Measurements from ENCODE around the gene COL7A1. TPM values are rescaled to one million over a fixed set of nuclear protein-coding genes. Genes with fewer than 3 reads are reported as not detected.

The COL7A1 gene
- 101 to 162 TPM (median 145 TPM) in 5 replicates for total RNA-seq (2022; extraction: Qiagen RNA extraction)

DNA sequence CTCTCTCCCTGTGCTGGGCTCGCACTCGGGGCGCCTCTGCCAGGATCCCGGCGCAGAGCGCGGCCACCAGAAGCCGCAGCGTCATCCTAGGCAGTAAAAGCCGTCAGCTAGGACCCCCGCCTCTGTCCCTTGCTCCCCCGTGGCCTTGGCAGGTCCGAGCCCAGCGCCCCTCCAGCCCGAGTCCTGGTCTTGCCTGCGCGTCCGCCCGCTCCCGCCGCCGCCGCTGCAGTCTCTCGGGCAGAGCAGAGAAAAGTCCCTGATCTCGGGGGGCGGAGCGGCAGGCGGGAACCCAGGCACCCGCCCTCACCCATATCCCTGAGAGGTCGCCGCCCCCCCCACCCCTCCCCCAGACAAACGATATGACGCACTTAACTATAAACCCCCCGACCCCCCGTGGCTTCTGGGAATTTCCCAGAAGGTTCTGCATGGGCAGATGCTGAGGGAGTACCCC is at the start of gene COL7A1:
COL7A1 (minus strand) TSS at position 255 of the 451 bp plus-strand sequence; CDS start at position 85, 170 bp downstream.

DNA sequence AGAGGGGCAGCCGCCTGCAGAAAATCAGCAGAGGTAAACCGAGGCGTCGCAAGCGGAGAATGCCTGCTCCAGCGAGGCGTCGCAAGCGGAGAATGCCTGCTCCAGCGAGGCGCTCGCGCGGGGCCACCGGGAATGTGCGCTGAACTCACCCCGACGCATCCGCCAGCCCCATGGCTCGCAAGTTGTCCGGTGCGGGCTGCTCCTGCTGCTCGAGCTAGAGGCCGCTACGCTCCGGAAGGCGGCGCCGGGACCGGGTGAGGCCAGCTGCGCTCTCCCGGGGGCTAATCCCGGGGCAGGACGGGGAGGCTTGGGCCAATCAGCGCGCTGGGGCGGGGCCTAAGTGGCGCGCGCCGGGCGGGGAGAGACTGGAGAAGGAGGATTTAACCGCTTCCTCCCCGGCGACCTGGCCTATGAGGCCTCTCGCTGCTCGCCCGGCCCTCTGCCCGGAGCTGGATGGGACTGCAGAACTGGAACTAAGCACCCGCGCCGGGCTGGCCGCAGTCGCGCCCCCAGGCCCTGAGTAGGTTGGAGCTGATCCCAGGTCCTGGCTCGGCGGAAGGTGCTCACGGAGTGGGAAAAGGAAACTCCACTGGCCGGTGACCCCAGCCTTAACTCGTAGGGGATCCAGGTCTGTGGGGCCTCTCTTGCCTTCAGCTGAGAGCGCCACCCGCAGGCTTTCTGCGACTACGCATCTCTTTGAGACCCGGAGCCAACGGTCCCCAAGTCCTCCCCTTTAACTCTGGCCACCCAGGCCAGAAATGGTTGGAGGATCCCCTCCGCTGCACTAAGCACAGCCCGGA is 40.3 kb upstream of the COL7A1 start, which contains the start of gene SLC26A6:
SLC26A6 (minus strand) TSS at position 240 of the 800 bp plus-strand sequence; CDS start at position 172, 68 bp downstream.

DNA sequence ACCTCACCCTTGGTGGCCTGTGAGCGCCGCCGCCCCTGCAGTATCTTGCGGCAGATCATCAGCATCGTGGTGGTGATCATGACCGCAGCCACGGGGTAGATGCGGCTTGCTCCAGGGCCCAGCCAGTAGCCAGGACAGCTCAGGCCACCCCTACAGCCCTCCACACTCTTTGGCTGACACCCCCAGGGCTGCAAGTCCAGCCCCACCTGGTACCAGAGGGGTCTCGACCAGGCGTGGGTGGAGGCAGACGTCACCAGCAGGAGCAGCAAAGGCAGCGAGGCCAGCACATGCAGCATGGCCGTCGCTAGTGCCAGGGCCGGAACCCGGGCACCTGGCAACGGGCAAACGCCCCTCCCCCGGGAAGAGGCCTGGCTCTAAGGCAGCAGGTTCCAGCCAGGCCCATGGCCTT is 26.3 kb upstream of the COL7A1 start, which contains the start of gene TMEM89:
TMEM89 (minus strand) TSS at position 309 of the 409 bp plus-strand sequence; CDS start at position 296, 13 bp downstream.

DNA sequence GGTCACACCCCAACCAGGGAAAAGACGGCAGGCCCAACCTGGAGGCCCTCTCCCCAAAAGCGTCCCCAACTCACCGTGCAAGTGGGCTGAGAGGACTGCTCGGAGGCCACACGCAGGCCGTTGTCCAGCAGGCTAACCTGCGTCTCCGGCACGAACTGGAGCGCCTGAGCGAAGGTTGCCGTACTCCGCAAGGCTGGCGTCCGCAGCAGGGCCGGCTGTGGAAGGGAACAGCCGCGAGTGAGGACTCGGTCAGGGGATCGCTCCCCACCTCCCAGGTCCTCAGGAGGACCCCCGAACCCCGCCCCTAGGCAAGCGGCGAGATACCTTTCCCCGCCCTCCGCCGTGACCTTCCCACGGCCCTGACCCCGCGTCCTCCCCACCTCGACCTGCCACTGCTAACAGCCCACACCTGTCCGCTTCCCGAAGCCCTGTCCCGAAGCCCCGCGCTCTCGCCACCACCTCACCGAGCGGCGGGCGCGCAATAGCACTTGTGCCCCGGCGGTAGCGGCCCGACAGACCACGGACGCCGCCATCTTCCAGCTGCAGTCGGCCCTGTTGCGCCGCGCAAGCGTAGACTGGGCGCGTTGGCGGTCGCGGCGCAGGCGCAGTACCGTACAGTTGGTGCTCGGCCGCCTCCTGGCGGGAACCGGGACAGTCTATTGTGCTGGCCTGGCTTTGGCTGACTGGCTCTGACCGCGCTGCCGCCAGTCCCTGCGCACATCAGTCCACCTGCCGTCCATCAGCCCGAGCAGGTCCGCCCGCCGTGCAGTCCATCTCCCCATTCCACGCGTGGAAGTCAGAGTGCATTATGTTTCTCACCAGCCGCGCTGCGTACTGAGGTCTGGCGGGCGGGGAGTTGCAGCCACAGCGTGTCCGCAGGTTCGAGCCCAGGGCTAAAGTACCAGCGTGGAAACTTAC is 14.2 kb upstream of the COL7A1 start, which contains the start of gene UQCRC1:
UQCRC1 (minus strand) TSS at position 559 of the 918 bp plus-strand sequence; CDS start at position 533, 26 bp downstream.

DNA sequence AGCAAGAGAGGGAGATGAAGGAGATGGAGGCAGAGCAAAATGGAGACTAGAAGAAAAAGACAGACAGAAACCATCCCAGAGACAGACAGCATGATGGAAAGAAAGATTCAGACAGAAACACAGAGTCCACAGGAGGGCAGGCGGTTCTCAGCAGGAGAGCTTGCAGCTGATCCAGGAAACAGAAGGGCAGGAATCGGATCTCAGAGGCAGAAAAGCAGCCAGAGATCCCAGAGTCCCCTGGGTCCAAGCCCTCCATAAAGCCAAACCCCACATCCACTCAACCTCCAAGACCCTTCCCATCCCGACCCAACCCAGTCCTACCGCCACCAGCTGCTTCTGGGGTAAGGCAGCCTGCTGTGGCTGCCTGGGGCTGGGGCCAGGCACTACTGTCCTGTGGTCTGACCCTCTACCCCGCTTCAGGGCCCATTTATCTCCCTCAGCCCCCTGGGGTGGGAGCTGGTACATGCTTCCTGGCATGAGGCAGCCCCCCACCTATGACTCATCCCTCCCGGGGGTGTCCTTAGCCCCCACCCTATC is 31.7 kb downstream of the COL7A1 start, which contains the start of gene UCN2:
UCN2 (minus strand) TSS at position 400 of the 537 bp plus-strand sequence. CDS start 657 bp downstream, outside the sequence.

DNA sequence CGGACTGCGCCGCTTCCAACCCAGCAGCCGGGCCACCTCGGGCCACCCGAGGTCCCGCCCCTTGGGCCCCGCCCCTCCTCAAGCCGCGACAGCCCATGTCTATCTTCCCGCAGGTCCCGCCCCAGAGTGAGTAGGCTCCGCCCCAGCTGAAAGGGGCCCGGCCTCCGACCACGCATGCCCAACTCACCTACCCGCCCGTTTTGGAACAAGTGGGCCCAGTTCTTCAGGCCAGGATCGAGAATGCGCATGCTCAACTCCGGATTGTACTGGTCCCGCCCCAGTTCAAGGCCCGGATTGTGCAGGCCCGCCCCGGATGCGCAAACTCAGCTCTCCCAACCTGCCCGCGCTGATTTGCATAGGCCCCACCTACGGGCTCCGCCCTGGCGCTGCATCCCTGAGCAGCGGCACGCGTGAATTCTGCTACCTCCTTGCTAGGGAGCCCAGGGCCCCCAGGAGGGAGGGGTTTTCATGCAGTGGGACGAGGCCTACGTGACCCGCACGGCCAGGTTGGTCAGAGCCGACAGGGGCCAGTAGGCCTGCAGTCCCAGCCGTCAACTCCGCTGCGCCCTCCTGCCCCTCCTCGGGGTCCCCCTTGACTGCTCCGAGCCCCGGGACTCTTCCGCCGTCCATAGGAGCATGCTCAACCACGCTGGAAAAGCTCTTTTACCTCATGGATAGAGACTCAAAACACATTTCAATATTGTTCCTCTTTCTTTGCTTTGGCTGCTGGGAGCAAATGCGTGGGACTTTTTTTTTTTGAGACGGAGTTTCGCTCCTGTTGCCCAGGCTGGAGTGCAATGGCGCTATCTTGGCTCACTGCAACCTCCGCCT is 38.1 kb downstream of the COL7A1 start, which contains the start of gene PFKFB4:
PFKFB4 (minus strand) TSS at position 8 of the 831 bp plus-strand sequence. CDS start 26 bp downstream, outside the sequence.

Other genes with a start within 250 kb of the COL7A1 start
- not detected in 5 replicates for gene FBXW12, start 223.1 kb downstream of the COL7A1 start, total RNA-seq (2022; extraction: Qiagen RNA extraction)
- gene PLXNB1, start 165.2 kb downstream of the COL7A1 start, total RNA-seq (2022; extraction: Qiagen RNA extraction), result 12.2 to 18.1 TPM (median 14.4 TPM) in 5 replicates
- 26.3 to 28.2 TPM (median 27.5 TPM) in 5 replicates for gene CCDC51, start 155.2 kb downstream of the COL7A1 start, total RNA-seq (2022; extraction: Qiagen RNA extraction)
- 257 to 329 TPM (median 291 TPM) in 5 replicates for gene TMA7, start 155.1 kb downstream of the COL7A1 start, total RNA-seq (2022; extraction: Qiagen RNA extraction)
- 8.4 to 10.0 TPM (median 9.0 TPM) in 5 replicates for gene ATRIP, start 148.6 kb downstream of the COL7A1 start, total RNA-seq (2022; extraction: Qiagen RNA extraction)
- gene SHISA5, start 91.2 kb downstream of the COL7A1 start, total RNA-seq (2022; extraction: Qiagen RNA extraction), result 98.8 to 129 TPM (median 125 TPM) in 5 replicates
- gene PFKFB4, start 38.5 kb downstream of the COL7A1 start, total RNA-seq (2022; extraction: Qiagen RNA extraction), result 9.9 to 11.9 TPM (median 10.3 TPM) in 5 replicates
- gene UCN2, start 31.5 kb downstream of the COL7A1 start, total RNA-seq (2022; extraction: Qiagen RNA extraction), result 5.9 to 8.7 TPM (median 8.2 TPM) in 5 replicates
- 172 to 207 TPM (median 176 TPM) in 5 replicates for gene UQCRC1, start 14.3 kb upstream of the COL7A1 start, total RNA-seq (2022; extraction: Qiagen RNA extraction)
- 0.10 to 0.21 TPM (median 0.15 TPM) in 3 of 5 replicates, not detected in the others for gene TMEM89, start 26.4 kb upstream of the COL7A1 start, total RNA-seq (2022; extraction: Qiagen RNA extraction)
- gene SLC26A6, start 40.1 kb upstream of the COL7A1 start, total RNA-seq (2022; extraction: Qiagen RNA extraction), result 12.3 to 18.7 TPM (median 14.3 TPM) in 5 replicates
- gene CELSR3, start 67.6 kb upstream of the COL7A1 start, total RNA-seq (2022; extraction: Qiagen RNA extraction), result 3.1 to 4.6 TPM (median 3.9 TPM) in 5 replicates
- 8.7 to 13.5 TPM (median 11.4 TPM) in 5 replicates for gene NCKIPSD, start 90.6 kb upstream of the COL7A1 start, total RNA-seq (2022; extraction: Qiagen RNA extraction)
- gene IP6K2, start 121.9 kb upstream of the COL7A1 start, total RNA-seq (2022; extraction: Qiagen RNA extraction), result 52.7 to 55.5 TPM (median 54.6 TPM) in 5 replicates